HepG2 (cell line): ENCODE data around the gene SNX24. TPM values are rescaled to one million over a fixed set of nuclear protein-coding genes. Genes with fewer than 3 reads are reported as not detected.

Source experiments
- HCFC1 ChIP-seq: fragments of 150-350 bp; IDR thresholded peaks from 2 replicates; pipeline ENCODE4 v1.6.1; 2014; ENCODE audit warnings: low read depth, low read length
- ISX ChIP-seq: sonication (generic); formaldehyde crosslinking; conservative IDR thresholded peaks from 2 replicates; pipeline ENCODE4 v1.5.0; 2020; ENCODE audit warnings: missing genetic modification reagents
- NR2F2 ChIP-seq: IDR thresholded peaks from 2 replicates; pipeline ENCODE4 v1.6.1; 2012; ENCODE audit warnings: low read depth, inconsistent platforms, borderline replicate concordance
- PRMT3 ChIP-seq: sonication (generic); formaldehyde crosslinking; IDR thresholded peaks from 2 replicates; pipeline ENCODE4 v1.8.1; 2022; ENCODE audit warnings: low read depth, mild to moderate bottlenecking, moderate library complexity, missing genetic modification reagents, borderline replicate concordance
- SPEN ChIP-seq: sonication (generic); formaldehyde crosslinking; IDR thresholded peaks from 2 replicates; pipeline ENCODE4 v1.5.1; 2020; ENCODE audit warnings: low read depth, mild to moderate bottlenecking, missing genetic modification reagents
- TOE1 ChIP-seq: sonication (generic); formaldehyde crosslinking; IDR thresholded peaks from 2 replicates; pipeline ENCODE4 v1.4.0; 2020; ENCODE audit warnings: mild to moderate bottlenecking, missing genetic modification reagents
- ZNF251 ChIP-seq: sonication (generic); formaldehyde crosslinking; IDR thresholded peaks from 2 replicates; pipeline ENCODE4 v1.9.0; 2021; ENCODE audit warnings: mild to moderate bottlenecking, missing genetic modification reagents
- ZNF350 ChIP-seq: sonication (generic); formaldehyde crosslinking; IDR thresholded peaks from 2 replicates; pipeline ENCODE4 v1.4.0; 2020; ENCODE audit warnings: mild to moderate bottlenecking, low read depth, missing genetic modification reagents, borderline replicate concordance
- ZNF550 ChIP-seq: sonication (generic); formaldehyde crosslinking; IDR thresholded peaks from 2 replicates; pipeline ENCODE4 v1.4.0; 2020; ENCODE audit warnings: mild to moderate bottlenecking, missing genetic modification reagents, borderline replicate concordance
- ZNF644 ChIP-seq: IDR thresholded peaks from 2 replicates; pipeline ENCODE4 v1.6.1; 2016; ENCODE audit warnings: low read depth
- polyA plus RNA-seq, 8 experiments: library from polyadenylated mRNA; depleted of rRNA in 3 of 8; stranded (reverse) in 7 of 8; unstranded in 1 of 8; fragments of >200 nt; fragmentation: Illumina TruSeq in 4 of 8; extraction: Trizol in 4 of 8; gene quantifications; 2 replicates each; pipeline versions ENCODE4 v1.2.1 to v1.2.3, GENCODE V29; 2011 to 2016; ENCODE audit warnings: low read depth in 4 of 8, missing spikeins in 1 of 8, mixed read lengths in 1 of 8; ENCODE audit not compliant: insufficient read depth in 1 of 8
- total RNA-seq, 5 experiments: library from RNA; depleted of rRNA; stranded (reverse); fragments of >200 nt; fragmentation: Illumina TruSeq; extraction: Trizol; gene quantifications; 2 replicates each; pipeline ENCODE4 v1.2.3, GENCODE V29; 2016; ENCODE audit warnings: low read depth in 1 of 5
- TF ChIP-seq, protein P1 (sequence below): sonication (generic); formaldehyde crosslinking; IDR thresholded peaks from 2 replicates; pipeline ENCODE4 v1.4.0; 2020; ENCODE audit warnings: missing genetic modification reagents
- TF ChIP-seq, protein P2 (sequence below): sonication (generic); formaldehyde crosslinking; IDR thresholded peaks from 2 replicates; pipeline ENCODE4 v1.4.0; 2020; ENCODE audit warnings: missing genetic modification reagents
- TF ChIP-seq, protein P3 (sequence below): sonication (generic); formaldehyde crosslinking; IDR thresholded peaks from one replicate; pipeline ENCODE4 v1.5.1; 2020; ENCODE audit warnings: mild to moderate bottlenecking, missing genetic modification reagents; ENCODE audit errors: not compliant biosample characterization
- TF ChIP-seq, protein P4 (sequence below): sonication (generic); formaldehyde crosslinking; IDR thresholded peaks from 2 replicates; pipeline ENCODE4 v1.4.0; 2020; ENCODE audit warnings: missing genetic modification reagents, borderline replicate concordance

SNX24 gene
- total and polyA plus RNA-seq, 2 of the 13 experiments (the other 11 are each of a cell fraction or from before 2014, with no cell fraction given), result 7.2 to 23.7 TPM

DNA sequence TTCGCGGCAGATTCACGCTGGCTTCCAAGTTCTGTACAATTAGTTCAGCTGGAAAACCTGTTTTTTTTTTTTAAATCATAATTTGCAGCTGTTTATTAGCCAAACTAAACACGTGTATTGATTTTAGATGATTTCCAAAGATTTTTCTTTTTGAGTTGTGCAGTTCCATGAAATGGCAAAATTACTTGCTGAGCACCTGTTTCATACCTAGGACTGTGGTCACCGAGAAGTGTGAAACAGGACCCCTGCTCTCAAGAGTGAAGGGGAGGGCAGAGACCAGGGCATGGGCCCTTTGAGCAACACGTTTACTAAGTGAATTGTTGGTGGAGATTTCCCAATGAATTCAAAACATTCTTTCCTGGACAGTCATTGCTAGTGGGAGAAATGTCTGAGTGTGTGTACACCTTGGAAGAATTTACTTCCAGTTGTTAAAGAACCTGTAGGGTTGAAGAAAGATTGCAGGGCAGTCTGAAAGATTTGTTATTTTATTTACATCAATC is 688 bp downstream of the SNX24 start (continued):
- TF ChIP-seq, protein P1, sequence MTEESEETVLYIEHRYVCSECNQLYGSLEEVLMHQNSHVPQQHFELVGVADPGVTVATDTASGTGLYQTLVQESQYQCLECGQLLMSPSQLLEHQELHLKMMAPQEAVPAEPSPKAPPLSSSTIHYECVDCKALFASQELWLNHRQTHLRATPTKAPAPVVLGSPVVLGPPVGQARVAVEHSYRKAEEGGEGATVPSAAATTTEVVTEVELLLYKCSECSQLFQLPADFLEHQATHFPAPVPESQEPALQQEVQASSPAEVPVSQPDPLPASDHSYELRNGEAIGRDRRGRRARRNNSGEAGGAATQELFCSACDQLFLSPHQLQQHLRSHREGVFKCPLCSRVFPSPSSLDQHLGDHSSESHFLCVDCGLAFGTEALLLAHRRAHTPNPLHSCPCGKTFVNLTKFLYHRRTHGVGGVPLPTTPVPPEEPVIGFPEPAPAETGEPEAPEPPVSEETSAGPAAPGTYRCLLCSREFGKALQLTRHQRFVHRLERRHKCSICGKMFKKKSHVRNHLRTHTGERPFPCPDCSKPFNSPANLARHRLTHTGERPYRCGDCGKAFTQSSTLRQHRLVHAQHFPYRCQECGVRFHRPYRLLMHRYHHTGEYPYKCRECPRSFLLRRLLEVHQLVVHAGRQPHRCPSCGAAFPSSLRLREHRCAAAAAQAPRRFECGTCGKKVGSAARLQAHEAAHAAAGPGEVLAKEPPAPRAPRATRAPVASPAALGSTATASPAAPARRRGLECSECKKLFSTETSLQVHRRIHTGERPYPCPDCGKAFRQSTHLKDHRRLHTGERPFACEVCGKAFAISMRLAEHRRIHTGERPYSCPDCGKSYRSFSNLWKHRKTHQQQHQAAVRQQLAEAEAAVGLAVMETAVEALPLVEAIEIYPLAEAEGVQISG (CRISPR knock-in tag), result no peak
- TF ChIP-seq ZNF644 (CRISPR knock-in tag) (no peak), NR2F2 (0 out of 2 replicates have a peak, but pooled peaks have one; percentile 32), ISX (CRISPR knock-in tag) (no peak), ZNF550 (no peak), SPEN (CRISPR knock-in tag) (no peak), TOE1 (CRISPR knock-in tag) (no peak), ZNF251 (no peak), ZNF350 (CRISPR knock-in tag) (no peak), PRMT3 (no peak), HCFC1 (no peak)
- TF ChIP-seq, protein P2, sequence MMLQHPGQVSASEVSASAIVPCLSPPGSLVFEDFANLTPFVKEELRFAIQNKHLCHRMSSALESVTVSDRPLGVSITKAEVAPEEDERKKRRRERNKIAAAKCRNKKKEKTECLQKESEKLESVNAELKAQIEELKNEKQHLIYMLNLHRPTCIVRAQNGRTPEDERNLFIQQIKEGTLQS (CRISPR knock-in tag), result no peak
- TF ChIP-seq, protein P3, sequence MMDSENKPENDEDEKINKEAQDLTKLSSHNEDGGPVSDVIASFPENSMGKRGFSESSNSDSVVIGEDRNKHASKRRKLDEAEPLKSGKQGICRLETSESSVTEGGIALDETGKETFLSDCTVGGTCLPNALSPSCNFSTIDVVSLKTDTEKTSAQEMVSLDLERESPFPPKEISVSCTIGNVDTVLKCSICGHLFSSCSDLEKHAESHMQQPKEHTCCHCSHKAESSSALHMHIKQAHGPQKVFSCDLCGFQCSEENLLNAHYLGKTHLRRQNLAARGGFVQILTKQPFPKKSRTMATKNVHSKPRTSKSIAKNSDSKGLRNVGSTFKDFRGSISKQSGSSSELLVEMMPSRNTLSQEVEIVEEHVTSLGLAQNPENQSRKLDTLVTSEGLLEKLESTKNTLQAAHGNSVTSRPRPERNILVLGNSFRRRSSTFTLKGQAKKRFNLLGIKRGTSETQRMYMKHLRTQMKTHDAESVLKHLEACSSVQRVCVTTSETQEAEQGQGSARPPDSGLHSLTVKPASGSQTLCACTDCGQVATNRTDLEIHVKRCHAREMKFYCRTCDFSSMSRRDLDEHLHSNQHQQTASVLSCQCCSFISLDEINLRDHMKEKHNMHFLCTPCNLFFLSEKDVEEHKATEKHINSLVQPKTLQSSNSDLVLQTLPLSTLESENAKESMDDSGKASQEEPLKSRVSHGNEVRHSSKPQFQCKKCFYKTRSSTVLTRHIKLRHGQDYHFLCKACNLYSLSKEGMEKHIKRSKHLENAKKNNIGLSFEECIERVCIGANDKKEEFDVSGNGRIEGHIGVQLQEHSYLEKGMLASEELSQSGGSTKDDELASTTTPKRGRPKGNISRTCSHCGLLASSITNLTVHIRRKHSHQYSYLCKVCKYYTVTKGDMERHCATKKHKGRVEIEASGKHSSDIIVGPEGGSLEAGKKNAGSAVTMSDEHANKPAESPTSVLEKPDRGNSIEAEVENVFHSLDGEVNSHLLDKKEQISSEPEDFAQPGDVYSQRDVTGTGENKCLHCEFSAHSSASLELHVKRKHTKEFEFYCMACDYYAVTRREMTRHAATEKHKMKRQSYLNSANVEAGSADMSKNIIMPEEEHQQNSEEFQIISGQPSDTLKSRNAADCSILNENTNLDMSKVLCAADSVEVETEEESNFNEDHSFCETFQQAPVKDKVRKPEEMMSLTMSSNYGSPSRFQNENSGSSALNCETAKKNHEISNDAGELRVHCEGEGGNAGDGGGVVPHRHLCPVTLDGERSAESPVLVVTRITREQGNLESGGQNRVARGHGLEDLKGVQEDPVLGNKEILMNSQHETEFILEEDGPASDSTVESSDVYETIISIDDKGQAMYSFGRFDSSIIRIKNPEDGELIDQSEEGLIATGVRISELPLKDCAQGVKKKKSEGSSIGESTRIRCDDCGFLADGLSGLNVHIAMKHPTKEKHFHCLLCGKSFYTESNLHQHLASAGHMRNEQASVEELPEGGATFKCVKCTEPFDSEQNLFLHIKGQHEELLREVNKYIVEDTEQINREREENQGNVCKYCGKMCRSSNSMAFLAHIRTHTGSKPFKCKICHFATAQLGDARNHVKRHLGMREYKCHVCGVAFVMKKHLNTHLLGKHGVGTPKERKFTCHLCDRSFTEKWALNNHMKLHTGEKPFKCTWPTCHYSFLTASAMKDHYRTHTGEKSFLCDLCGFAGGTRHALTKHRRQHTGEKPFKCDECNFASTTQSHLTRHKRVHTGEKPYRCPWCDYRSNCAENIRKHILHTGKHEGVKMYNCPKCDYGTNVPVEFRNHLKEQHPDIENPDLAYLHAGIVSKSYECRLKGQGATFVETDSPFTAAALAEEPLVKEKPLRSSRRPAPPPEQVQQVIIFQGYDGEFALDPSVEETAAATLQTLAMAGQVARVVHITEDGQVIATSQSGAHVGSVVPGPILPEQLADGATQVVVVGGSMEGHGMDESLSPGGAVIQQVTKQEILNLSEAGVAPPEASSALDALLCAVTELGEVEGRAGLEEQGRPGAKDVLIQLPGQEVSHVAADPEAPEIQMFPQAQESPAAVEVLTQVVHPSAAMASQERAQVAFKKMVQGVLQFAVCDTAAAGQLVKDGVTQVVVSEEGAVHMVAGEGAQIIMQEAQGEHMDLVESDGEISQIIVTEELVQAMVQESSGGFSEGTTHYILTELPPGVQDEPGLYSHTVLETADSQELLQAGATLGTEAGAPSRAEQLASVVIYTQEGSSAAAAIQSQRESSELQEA, result no peak
- TF ChIP-seq, protein P4, sequence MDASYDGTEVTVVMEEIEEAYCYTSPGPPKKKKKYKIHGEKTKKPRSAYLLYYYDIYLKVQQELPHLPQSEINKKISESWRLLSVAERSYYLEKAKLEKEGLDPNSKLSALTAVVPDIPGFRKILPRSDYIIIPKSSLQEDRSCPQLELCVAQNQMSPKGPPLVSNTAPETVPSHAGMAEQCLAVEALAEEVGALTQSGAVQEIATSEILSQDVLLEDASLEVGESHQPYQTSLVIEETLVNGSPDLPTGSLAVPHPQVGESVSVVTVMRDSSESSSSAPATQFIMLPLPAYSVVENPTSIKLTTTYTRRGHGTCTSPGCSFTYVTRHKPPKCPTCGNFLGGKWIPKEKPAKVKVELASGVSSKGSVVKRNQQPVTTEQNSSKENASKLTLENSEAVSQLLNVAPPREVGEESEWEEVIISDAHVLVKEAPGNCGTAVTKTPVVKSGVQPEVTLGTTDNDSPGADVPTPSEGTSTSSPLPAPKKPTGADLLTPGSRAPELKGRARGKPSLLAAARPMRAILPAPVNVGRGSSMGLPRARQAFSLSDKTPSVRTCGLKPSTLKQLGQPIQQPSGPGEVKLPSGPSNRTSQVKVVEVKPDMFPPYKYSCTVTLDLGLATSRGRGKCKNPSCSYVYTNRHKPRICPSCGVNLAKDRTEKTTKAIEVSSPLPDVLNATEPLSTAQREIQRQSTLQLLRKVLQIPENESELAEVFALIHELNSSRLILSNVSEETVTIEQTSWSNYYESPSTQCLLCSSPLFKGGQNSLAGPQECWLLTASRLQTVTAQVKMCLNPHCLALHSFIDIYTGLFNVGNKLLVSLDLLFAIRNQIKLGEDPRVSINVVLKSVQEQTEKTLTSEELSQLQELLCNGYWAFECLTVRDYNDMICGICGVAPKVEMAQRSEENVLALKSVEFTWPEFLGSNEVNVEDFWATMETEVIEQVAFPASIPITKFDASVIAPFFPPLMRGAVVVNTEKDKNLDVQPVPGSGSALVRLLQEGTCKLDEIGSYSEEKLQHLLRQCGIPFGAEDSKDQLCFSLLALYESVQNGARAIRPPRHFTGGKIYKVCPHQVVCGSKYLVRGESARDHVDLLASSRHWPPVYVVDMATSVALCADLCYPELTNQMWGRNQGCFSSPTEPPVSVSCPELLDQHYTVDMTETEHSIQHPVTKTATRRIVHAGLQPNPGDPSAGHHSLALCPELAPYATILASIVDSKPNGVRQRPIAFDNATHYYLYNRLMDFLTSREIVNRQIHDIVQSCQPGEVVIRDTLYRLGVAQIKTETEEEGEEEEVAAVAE (CRISPR knock-in tag), result no peak
